Calu3 (cell line): Measurements from ENCODE around the gene AKAP13. TPM values are rescaled to one million over a fixed set of nuclear protein-coding genes. Genes with fewer than 3 reads are reported as not detected.

Source experiments
- BruUV-seq: library from RNA; stranded (reverse); fragments of 400-500 nt; replicated peaks from 2 replicates; lab custom pipeline; 2021; lab: Mats Ljungman, UMichigan
- CTCF ChIA-PET: fragments of 300-600 bp; sonication (Branson Sonifier 250); formaldehyde crosslinking; loops from one replicate; lab custom pipeline; 2022; ENCODE audit warnings: antibody characterized with exemption; lab: Charles Lee
- DNase-seq: peaks from one replicate; pipeline ENCODE4 v3.0.0; 2022
- H3K27ac Mint-ChIP-seq: one replicate; pipeline ENCODE4 v1.8.0; 2022; ENCODE audit warnings: mixed read lengths; ENCODE audit not compliant: unreplicated experiment
- H3K27me3 Mint-ChIP-seq: one replicate; pipeline ENCODE4 v1.8.0; 2022; ENCODE audit warnings: mixed read lengths; ENCODE audit not compliant: unreplicated experiment
- H3K36me3 Mint-ChIP-seq: one replicate; pipeline ENCODE4 v1.8.0; 2022; ENCODE audit warnings: mild to moderate bottlenecking, moderate library complexity, mixed read lengths; ENCODE audit not compliant: insufficient read depth, unreplicated experiment
- H3K4me1 Mint-ChIP-seq: one replicate; pipeline ENCODE4 v1.8.0; 2022; ENCODE audit warnings: mild to moderate bottlenecking, low read depth, mixed read lengths; ENCODE audit not compliant: unreplicated experiment
- H3K4me3 Mint-ChIP-seq: one replicate; pipeline ENCODE4 v1.8.0; 2022; ENCODE audit warnings: mild to moderate bottlenecking, low read depth, moderate library complexity, mixed read lengths; ENCODE audit not compliant: unreplicated experiment
- H3K9me3 Mint-ChIP-seq: one replicate; pipeline ENCODE4 v1.8.0; 2022; ENCODE audit warnings: low read depth, mixed read lengths; ENCODE audit not compliant: unreplicated experiment
- intact Hi-C: fragments of 100-400 bp; cut with micrococcal nuclease; formaldehyde crosslinking; loops from one replicate; pipeline ENCODE4 v1.10.0; 2022; ENCODE audit not compliant: unreplicated experiment
- total RNA-seq: library from RNA; stranded (reverse); gene quantifications from 2 replicates; pipeline ENCODE4 v1.2.3, GENCODE V29; 2022
- TF ChIP-seq, protein P1 (sequence below): fragments of 200-600 bp; IDR thresholded peaks from one replicate; pipeline ENCODE4 v1.8.0; 2022; ENCODE audit warnings: antibody characterized with exemption; ENCODE audit not compliant: unreplicated experiment

The AKAP13 gene
- total RNA-seq, 1 experiment from 2014 or later = 145 TPM

DNA sequence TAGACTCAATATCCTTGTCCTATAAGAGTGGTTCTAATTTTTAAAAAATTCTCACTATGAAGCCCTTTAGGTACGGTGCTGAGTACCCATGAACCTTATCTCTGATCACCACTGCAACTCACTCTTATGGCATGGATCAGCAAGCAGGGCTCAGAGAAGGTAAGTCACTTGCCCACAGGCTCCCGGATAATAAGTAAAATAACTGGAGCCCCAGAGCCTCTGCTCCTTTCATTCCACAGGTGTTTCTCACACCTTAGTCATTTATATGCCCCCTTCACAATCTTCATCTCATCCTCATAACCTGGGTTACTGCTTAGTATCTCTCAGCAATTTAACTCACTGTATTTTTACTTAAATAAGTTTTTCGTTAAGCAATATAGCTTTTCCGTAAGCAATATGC, 28.4 kb upstream of the AKAP13 start:
- Mint-ChIP-seq H3K27ac (no peak overlapping the region), H3K36me3 (no peaks in the 10 kb centered on the region), H3K4me3 (no peak overlapping the region), H3K9me3 (no peaks in the 10 kb centered on the region), H3K4me1 (peaks cover 20% of the 10 kb centered on the region), H3K27me3 (no peaks in the 10 kb centered on the region)
- no peak for DNase-seq
- intact Hi-C loops = no loop called here
- TF ChIP-seq, protein P1, sequence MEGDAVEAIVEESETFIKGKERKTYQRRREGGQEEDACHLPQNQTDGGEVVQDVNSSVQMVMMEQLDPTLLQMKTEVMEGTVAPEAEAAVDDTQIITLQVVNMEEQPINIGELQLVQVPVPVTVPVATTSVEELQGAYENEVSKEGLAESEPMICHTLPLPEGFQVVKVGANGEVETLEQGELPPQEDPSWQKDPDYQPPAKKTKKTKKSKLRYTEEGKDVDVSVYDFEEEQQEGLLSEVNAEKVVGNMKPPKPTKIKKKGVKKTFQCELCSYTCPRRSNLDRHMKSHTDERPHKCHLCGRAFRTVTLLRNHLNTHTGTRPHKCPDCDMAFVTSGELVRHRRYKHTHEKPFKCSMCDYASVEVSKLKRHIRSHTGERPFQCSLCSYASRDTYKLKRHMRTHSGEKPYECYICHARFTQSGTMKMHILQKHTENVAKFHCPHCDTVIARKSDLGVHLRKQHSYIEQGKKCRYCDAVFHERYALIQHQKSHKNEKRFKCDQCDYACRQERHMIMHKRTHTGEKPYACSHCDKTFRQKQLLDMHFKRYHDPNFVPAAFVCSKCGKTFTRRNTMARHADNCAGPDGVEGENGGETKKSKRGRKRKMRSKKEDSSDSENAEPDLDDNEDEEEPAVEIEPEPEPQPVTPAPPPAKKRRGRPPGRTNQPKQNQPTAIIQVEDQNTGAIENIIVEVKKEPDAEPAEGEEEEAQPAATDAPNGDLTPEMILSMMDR = no peak
- CTCF ChIA-PET = interaction anchor here (0.7 kb wide), 1 partner anchor 152 kb away, joined by 5 read pairs; no protein-coding TSS in a partner anchor
- BruUV-seq = no TSS peak

DNA sequence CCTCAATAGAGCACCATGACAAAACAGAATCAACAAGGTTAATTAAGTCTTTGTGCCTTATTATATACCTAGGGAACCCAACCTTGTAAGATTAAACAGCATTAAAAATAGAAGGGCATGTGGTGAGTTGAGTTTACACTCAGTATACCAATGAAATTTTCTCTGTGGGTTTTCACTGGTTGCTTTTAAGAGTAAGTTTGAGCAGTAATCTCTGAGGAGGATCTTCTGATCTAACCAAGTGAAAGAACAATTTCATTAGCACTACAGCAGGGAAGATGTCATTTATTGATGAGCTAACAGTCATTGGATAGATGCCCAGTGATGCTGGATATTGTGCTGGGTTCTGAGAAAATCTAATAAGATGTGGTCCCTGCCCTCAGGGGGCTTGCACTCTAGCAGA, 26.9 kb upstream of the AKAP13 start:
- no peaks in the 10 kb centered on the region for H3K9me3 Mint-ChIP-seq
- intact Hi-C loops = no loop called here
- H3K4me3 Mint-ChIP-seq = no peak overlapping the region
- BruUV-seq = no TSS peak
- CTCF ChIA-PET = no interaction called here
- TF ChIP-seq, protein P1 = no peak
- DNase-seq = no peak
- peaks cover 29% of the 10 kb centered on the region for H3K4me1 Mint-ChIP-seq
- H3K27me3 Mint-ChIP-seq = no peaks in the 10 kb centered on the region
- H3K27ac Mint-ChIP-seq = no peak overlapping the region
- peaks cover 6% of the 10 kb centered on the region for H3K36me3 Mint-ChIP-seq

DNA sequence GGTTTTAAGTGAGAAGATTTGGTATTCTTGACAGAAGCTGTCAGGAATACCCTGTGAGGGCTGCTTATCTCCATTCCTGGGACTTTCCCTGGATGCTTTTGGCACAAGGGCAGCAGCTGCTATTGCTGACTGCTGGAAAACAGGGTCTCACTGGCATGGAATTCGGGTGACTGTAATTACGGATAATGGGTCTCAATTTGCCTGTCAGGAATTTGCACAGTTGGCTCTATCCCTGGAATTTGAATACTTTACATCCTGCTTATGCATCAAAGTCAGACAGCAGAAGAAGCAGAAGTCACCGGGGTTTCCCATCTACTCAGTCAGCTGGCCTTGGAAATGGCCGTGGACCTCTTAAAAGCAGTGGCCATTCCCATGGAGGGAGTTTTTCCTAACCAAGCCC, 25.9 kb upstream of the AKAP13 start:
- TF ChIP-seq, protein P1 = no peak
- BruUV-seq = no TSS peak
- no peak overlapping the region for H3K4me3 Mint-ChIP-seq
- no peak overlapping the region for H3K27ac Mint-ChIP-seq
- H3K9me3 Mint-ChIP-seq = no peaks in the 10 kb centered on the region
- CTCF ChIA-PET = no interaction called here
- H3K4me1 Mint-ChIP-seq = peaks cover 20% of the 10 kb centered on the region
- no peaks in the 10 kb centered on the region for H3K27me3 Mint-ChIP-seq
- intact Hi-C loops = no loop called here
- DNase-seq = no peak
- peaks cover 6% of the 10 kb centered on the region for H3K36me3 Mint-ChIP-seq

DNA sequence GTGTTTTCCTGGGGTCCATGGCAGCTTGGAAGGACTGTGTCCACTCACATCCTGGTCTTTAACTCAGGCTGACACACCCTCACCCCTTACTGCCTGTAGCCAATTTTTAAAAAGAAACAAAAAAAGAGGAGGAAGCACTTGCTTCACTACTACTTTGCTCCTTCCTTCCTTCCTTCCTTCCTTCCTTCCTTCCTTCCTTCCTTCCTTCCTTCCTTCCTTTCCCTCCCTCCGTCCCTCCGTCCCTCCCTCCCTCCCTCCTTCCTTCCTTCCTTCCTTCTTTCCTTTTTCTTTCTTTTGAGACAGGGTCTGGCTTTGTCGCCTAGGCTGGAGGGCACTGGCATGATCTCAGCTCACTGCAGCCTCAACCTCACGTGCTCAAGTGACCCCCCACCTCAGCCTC, 25.5 kb upstream of the AKAP13 start:
- BruUV-seq = no TSS peak
- intact Hi-C loops = no loop called here
- H3K36me3 Mint-ChIP-seq = peaks cover 6% of the 10 kb centered on the region
- no peak for DNase-seq
- H3K4me3 Mint-ChIP-seq = no peak overlapping the region
- no peaks in the 10 kb centered on the region for H3K27me3 Mint-ChIP-seq
- CTCF ChIA-PET = no interaction called here
- H3K4me1 Mint-ChIP-seq = peaks cover 20% of the 10 kb centered on the region
- no peak overlapping the region for H3K27ac Mint-ChIP-seq
- TF ChIP-seq, protein P1 = no peak
- H3K9me3 Mint-ChIP-seq = no peaks in the 10 kb centered on the region
